GM12874 (cell line): ENCODE results near the gene KDM8.

Source experiments
- CTCF ChIP-seq: IDR thresholded peaks from 2 replicates; pipeline ENCODE4 v1.5.1; 2011; ENCODE audit warnings: low read depth, mild to moderate bottlenecking, control low read depth, low read length, moderate library complexity; ENCODE audit not compliant: insufficient read depth

Gene KDM8

GRCh38 chr16:27202923-27203506, 311 bp upstream of the KDM8 start:
- no peak for TF ChIP-seq CTCF

GRCh38 chr16:27204312-27204915, 1.1 kb downstream of the KDM8 start:
- TF ChIP-seq CTCF = no peak

GRCh38 chr16:27205423-27206065, 2.2 kb downstream of the KDM8 start:
- TF ChIP-seq CTCF = no peak

GRCh38 chr16:27208081-27208680, 4.9 kb downstream of the KDM8 start:
- TF ChIP-seq CTCF = no peak

GRCh38 chr16:27208796-27209195, 5.5 kb downstream of the KDM8 start:
- TF ChIP-seq CTCF = no peak

- no peak for TF ChIP-seq CTCF
Observed at GRCh38 chr16:27209591-27209990, 6.3 kb downstream of the KDM8 start.

- TF ChIP-seq CTCF = no peak
Observed at GRCh38 chr16:27210174-27210573, 6.8 kb downstream of the KDM8 start.
